NOMO-1 (cell line): ENCODE measurements around the gene PORCN.
A peak's percentile ranks its signal among the peaks of the same experiment; 100 is the strongest.

Experiments used
- DNase-seq, 2 experiments: peaks; one replicate each; lab custom pipeline; 2025; ENCODE audit not compliant: unreplicated experiment in 2 of 2; lab: John Stamatoyannopoulos, UW

Gene PORCN

GRCh38 chrX:48475774-48476577 is 32.8 kb upstream of the PORCN start, which contains the start of gene FTSJ1:
TSS of gene FTSJ1 (plus strand) at chrX:48476199. CDS start at chrX:48478048, 1,849 bp downstream.
- peak; percentile 83 to 89 for DNase-seq

- no peak for DNase-seq
These were observed 31.9 kb upstream of the PORCN start for GRCh38 chrX:48476919-48477318.

- DNase-seq = no peak
These were observed 30.6 kb upstream of the PORCN start for GRCh38 chrX:48477960-48478755.

- no peak for DNase-seq
These were observed 30.0 kb upstream of the PORCN start for GRCh38 chrX:48478806-48479205.

GRCh38 chrX:48480142-48480541 is 28.6 kb upstream of the PORCN start:
- DNase-seq = no peak

GRCh38 chrX:48480583-48480982 is 28.2 kb upstream of the PORCN start:
- no peak for DNase-seq

GRCh38 chrX:48482526-48482925 is 26.3 kb upstream of the PORCN start:
- DNase-seq = no peak

GRCh38 chrX:48487362-48487798 is 21.4 kb upstream of the PORCN start:
- no peak for DNase-seq

- DNase-seq = no peak
These were observed 20.8 kb upstream of the PORCN start for GRCh38 chrX:48488034-48488433.

GRCh38 chrX:48489296-48489695 is 19.5 kb upstream of the PORCN start:
- no peak for DNase-seq

- DNase-seq = no peak
These were observed 18.9 kb upstream of the PORCN start for GRCh38 chrX:48489892-48490291.

- DNase-seq = no peak
These were observed 18.1 kb upstream of the PORCN start for GRCh38 chrX:48490661-48491060.

- DNase-seq = no peak
These were observed 17.0 kb upstream of the PORCN start for GRCh38 chrX:48491809-48492208.

- peak in 1 of 2 experiments; percentile 9 for DNase-seq
These were observed 16.4 kb upstream of the PORCN start for GRCh38 chrX:48492293-48492910.

- DNase-seq = no peak
These were observed 14.9 kb upstream of the PORCN start for GRCh38 chrX:48493890-48494364.

- no peak for DNase-seq
These were observed 12.1 kb upstream of the PORCN start for GRCh38 chrX:48496660-48497059.

GRCh38 chrX:48497871-48498270 is 10.9 kb upstream of the PORCN start:
- DNase-seq = no peak

GRCh38 chrX:48498374-48498809 is 10.4 kb upstream of the PORCN start:
- no peak for DNase-seq

GRCh38 chrX:48504261-48504660 is 4.5 kb upstream of the PORCN start:
- no peak for DNase-seq

GRCh38 chrX:48505481-48505880 is 3.3 kb upstream of the PORCN start:
- no peak for DNase-seq

- no peak for DNase-seq
These were observed 1.5 kb upstream of the PORCN start for GRCh38 chrX:48507246-48507645.
